Activated CD8-positive, alpha-beta memory T cell treated with anti-CD3 and anti-CD28 coated beads for 24 hours (primary cell): ENCODE results near the gene AXDND1.
"Not testable (repeated sequence)": the region's sequence is repeated elsewhere in the genome, so short reads cannot be mapped to it uniquely, and the experiment has no call there.

Source experiments
- DNase-seq: peaks from one replicate; pipeline ENCODE4 v3.0.0-alpha.2; 2020

The AXDND1 gene

GRCh38 chr1:179490611-179491010 lies 124.8 kb downstream of the AXDND1 start:
- no peak for DNase-seq

GRCh38 chr1:179493323-179493722 lies 127.6 kb downstream of the AXDND1 start:
- no peak for DNase-seq

DNA sequence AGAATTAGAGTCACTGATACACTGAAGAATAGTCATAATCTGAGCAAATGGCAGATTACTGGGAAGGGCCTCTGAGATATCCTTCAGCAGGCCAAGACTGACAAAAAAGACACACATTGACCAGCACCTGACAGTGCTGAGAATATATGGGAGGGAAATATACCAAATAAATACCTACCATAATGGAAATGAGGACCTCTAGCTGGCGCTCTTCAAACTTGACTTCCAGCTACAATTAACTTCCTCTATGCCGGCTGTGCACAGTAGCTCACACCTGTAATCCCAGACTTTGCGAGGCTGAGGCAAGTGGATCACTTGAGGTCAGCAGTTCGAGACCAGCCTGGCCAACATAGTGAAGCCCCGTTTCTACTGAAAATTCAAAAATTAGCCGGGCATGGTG lies 140.4 kb downstream of the AXDND1 start:
- DNase-seq: no peak

DNA sequence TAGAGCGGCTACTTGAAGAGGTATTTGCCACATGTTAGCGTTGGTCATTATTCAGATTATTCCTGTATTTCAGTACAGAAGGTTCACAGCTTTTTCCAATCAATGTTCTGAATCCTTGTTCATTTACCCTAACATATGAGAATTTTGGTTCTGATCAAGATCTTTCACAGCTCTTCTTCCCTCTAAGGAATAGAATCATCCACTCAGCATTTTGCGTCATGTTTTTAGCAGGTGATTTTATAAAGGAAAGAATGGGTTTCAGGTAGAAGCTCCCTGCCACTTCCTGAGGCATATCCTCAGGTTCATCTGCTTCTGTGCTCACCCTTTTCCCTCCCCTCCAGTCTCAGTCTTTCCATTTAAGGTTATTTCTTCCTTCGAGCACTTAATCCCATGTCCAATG lies 143.6 kb downstream of the AXDND1 start:
- no peak for DNase-seq

DNA sequence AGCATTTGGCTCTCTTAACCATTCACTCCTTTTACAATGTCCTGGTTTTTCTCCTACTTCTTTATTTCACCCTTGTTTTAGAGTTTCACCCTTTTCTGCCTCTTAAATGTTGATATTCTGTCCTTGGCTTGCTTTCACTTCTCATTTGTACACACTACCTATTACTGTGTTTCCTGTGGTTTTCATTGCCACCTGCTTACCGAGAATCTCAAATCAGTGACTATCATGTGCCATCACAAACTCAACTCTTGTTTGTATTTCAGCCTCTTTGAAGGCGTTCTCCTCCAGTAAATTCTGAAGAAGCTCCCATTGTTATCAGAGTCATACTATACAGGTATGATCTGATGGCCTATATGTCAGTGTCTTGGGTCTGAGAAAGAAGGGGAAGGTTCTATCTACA lies 144.3 kb downstream of the AXDND1 start:
- no peak for DNase-seq

- no peak for DNase-seq
These were observed 151.4 kb downstream of the AXDND1 start for GRCh38 chr1:179516976-179517705.

DNA sequence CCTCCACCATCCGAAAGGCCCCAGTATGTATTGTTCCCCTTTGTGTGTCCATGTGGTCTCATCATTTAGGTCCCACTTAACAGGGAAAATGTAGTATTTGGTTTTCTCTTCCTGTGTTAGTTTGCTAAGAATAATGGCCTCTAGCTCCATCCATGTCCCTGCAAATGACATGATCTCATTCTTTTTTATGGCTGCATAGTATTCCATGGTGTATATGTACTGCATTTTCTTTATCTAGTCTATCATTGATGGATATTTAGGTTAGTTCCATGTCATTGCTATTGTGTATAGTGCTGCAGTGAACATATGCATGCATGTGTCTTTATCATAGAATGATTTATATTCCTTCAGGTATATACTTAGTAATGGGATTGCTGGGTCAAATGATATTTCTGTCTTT lies 152.8 kb downstream of the AXDND1 start:
- DNase-seq: not testable (repeated sequence)

DNA sequence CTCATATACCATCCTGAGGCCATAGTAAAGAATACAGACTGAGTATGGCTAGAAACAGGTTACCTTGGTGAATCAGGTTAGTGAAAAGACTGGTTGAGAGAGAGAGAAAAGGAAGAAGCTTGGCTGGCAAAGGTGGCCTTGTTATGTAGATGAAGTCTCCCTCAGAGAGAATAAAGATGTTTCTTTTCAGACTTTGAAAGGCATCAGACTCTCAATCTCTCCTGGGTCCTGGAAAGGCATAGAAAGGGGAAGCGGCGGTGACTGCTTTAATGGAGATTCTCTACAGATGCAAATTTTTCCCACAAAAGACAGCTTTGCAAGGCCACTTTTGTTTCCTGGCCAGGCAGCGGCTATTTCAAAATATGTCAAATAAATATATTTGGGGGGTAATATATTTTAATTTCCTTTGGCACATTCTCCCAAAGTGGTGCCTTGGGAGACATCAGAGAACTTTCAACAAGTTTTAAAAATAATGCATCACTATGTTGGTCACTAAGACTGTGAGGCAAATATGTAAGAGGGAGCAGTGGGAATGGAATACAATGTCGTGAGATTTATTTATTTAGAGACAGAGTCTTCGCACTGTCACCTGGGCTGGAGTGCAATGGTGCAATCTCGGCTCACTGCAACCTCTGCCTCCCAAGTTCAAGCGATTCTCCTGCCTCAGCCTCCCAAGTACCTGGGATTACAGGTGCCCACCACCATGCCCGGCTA lies 163.9 kb downstream of the AXDND1 start:
- no peak for DNase-seq

GRCh38 chr1:179530352-179530751 lies 164.6 kb downstream of the AXDND1 start:
- no peak for DNase-seq

DNA sequence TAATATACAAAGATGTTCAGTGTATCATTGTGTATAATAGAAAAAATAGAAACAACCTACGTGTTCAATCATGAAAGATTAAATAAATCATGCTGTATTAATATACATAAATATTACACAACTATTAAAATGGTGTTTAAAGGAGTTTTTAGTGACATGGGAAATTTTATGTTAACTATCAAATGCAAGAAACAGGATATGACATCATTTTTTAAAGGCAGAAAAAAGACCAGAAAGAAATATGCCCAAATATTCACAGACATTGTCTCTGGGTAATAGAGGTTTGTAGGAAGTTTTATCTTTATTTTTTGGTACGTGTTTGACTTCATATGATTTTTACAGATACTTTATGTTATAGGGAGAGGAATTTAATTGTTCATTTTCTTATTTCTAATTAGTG lies 176.0 kb downstream of the AXDND1 start:
- no peak for DNase-seq

DNA sequence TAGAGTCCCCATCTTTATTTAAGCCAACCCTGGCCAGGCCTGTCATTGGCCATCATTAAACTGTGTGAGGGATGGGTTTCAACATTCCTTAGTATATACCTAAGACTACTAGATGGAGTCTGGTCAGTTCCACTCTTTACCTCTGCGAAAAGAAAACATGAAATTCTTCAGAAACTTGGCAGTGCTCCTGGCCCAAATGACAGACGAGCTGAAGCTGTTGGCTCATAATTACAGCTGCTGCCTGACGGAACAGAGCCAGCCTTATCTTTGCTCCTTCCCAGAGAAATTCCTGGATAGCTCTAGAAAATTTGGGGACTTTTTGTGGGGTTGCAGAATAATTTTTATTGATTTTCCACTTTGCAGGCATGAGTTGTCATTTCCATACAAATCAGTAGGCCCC lies 179.6 kb downstream of the AXDND1 start:
- no peak for DNase-seq

DNA sequence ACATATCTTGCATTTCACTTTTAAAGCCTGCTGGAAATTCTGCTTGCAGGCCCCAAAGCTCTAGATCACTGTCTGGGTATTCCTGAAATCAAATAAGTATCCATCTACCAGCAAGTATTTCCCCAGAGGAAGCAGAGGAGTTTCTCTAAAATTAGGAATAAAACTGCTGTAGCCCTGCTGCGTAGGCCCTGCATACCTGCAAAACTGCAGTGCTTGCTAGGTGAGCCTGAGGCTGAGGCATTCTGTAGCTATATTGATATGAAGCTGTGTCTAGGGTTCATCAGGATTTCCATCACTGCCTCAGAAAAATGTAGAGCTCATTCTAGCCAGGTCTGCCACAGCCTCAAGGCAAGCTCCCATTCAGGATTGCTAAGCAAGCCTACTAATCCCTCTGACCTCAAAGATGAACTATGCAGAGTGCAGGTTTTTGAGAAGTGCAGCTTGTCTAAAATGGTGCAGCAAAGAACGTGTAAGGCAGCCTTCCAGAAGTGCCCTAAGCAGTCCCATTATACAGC lies 181.3 kb downstream of the AXDND1 start:
- no peak for DNase-seq

- DNase-seq: no peak
These were observed 183.0 kb downstream of the AXDND1 start for GRCh38 chr1:179548666-179549367.

DNA sequence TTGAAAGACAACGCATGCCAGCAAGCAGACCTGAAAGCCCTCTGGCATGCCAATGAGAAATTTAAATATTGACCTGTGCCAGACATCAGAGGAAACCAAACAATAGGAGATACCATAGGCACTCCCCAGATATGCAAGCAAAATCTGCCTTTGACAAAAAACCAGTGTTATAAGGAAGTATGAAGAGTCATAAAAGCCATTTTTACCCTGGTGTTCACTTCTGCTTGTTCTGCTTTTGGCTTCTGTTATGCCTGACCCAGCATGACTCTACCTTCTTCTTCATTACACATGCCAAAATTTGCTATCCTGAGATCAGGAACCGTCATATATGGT lies 183.6 kb downstream of the AXDND1 start:
- DNase-seq: no peak

DNA sequence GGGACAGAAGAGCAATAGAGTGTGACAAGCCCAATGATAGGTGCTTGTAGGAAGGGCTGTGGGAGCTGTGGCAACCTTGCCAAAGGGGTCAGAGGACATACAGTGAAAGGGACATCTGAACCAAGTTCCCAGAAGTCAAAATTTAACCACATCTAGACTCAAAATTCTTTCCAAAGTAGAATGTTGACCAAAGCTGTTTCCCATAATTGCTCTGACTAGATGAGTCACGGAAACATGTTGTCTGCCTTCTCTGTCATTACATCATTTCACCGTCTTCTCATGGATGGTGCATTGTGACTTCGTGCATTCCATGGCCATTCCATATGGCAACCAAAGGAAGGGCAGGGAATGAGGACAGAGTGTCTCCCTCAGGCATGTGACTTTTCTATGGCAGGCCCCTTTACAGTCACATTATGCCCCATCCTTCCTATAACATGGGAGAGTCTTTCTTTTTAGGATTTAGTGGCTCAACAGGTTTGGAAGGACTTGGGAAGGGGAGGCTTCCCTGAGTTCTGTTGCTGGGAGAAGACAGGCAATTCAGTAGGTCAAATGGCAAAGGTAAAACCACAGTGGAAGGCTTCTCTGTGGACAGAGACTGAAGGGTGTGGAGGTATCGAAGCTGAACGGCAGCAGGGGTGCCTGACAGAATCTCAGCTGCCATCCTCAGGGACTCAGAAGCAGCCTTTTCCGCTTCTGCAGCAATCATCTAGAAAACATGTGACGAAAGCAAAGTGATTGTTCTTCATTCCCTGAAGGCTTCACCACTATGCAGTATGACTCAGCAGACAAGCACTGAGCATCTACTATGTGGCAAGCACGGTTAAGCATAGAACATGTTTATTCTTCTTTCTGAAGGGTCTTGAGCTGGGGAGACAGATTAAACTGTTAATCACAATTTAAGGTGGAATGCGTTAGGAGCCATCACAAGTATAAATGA lies 185.2 kb downstream of the AXDND1 start:
- DNase-seq: no peak

- DNase-seq: no peak
These were observed 188.7 kb downstream of the AXDND1 start for GRCh38 chr1:179554427-179554826.

DNA sequence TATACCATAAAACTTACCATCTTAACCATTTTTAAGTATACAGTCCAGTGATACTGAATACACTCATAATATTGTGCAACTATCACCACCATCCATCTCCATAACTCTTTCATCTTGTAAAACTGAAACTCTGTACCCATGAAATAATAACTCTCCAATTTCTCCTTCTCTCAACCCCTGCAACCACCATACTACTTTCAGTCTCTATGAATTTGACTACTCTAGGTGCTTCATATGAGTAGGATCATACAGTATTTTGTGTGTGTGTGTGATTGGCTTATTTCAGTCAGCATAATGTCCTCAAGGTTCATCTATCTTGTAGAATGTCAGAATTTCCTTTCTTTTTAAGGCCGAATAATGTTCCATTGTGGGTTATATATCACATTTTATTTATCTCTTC lies 192.3 kb downstream of the AXDND1 start:
- no peak for DNase-seq

GRCh38 chr1:179575497-179576314 lies 209.9 kb downstream of the AXDND1 start, which contains the start of gene NPHS2:
Gene NPHS2 (minus strand): TSS chr1:179575948. CDS start chr1:179575864, 84 bp downstream.
- DNase-seq: no peak

- no peak for DNase-seq
These were observed 210.7 kb downstream of the AXDND1 start for GRCh38 chr1:179576509-179576908.

DNA sequence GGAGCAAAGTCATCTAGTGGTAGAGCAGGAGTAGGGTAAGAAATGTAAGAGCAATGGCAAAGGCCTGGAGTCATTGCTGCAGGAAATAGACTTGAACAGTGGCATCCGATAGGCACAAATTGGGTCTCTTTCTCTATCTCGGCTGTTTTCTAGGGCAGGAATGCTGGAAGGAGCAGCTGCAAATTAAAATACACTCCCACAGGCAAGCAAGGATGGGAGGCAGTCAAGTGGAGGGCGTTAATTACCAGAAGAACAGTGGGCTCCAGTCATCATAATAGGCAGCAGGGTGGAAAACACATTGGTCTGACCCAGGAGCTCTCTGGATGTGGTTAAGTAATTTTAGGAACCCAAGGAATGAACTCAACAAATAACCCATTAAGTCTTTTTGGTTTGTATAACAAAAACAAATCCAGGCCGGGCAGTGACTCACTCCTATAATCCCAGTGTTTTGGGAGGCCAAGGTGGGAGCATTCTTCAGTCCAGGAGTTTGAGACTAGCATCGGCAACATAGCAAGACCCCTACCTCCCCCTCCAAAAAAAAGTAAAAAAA lies 218.1 kb downstream of the AXDND1 start:
- DNase-seq: no peak

- no peak for DNase-seq
These were observed 220.5 kb downstream of the AXDND1 start for GRCh38 chr1:179586107-179586823.
